HepG2 (cell line): ENCODE results near the gene PSMB10. TPM values are rescaled to one million over a fixed set of nuclear protein-coding genes. Genes with fewer than 3 reads are reported as not detected.

Experiments used
- AGO2 ChIP-seq: fragments of 200-400 bp; formaldehyde crosslinking; optimal IDR thresholded peaks from 2 replicates; pipeline ENCODE3; 2017; ENCODE audit warnings: mild to moderate bottlenecking, low read depth, low read length, moderate library complexity
- ATF7 ChIP-seq, 2 experiments: fragments of 450-650 bp in 1 of 2; sonication (generic) in 1 of 2; formaldehyde crosslinking in 1 of 2; IDR thresholded peaks; 2 replicates each; pipeline versions ENCODE4 v1.4.0 to v1.6.1; 2016 to 2020; ENCODE audit warnings: antibody characterized with exemption in 1 of 2, mild to moderate bottlenecking in 1 of 2, missing genetic modification reagents in 1 of 2
- BCL3 ChIP-seq: sonication (generic); formaldehyde crosslinking; IDR thresholded peaks from 2 replicates; pipeline ENCODE4 v1.5.1; 2020; ENCODE audit warnings: mild to moderate bottlenecking, missing genetic modification reagents, moderate library complexity
- EED ChIP-seq: sonication (generic); formaldehyde crosslinking; IDR thresholded peaks from 2 replicates; pipeline ENCODE4 v1.5.0; 2020; ENCODE audit warnings: mild to moderate bottlenecking, missing genetic modification reagents
- HDAC1 ChIP-seq: sonication (generic); formaldehyde crosslinking; IDR thresholded peaks from 2 replicates; pipeline ENCODE4 v1.5.1; 2020; ENCODE audit warnings: mild to moderate bottlenecking, missing genetic modification reagents
- HNF4G ChIP-seq, 2 experiments: sonication (generic) in 1 of 2; formaldehyde crosslinking in 1 of 2; IDR thresholded peaks; 2 replicates each; pipeline versions ENCODE4 v1.4.0 to v1.6.1; 2011 to 2020; ENCODE audit warnings: borderline replicate concordance in 2 of 2, low read depth in 2 of 2, mild to moderate bottlenecking in 2 of 2, low read length in 1 of 2, missing genetic modification reagents in 1 of 2, moderate library complexity in 1 of 2
- HNRNPL ChIP-seq: fragments of 200-400 bp; formaldehyde crosslinking; IDR thresholded peaks from 2 replicates; pipeline ENCODE4 v1.6.1; 2017; ENCODE audit warnings: mild to moderate bottlenecking, low read depth, low read length
- MAZ ChIP-seq, 2 experiments: sonication (generic) in 1 of 2; formaldehyde crosslinking in 1 of 2; IDR thresholded peaks; 2 replicates each; pipeline versions ENCODE4 v1.5.0 to v1.6.1; 2012 to 2020; ENCODE audit warnings: low read depth in 2 of 2, mild to moderate bottlenecking in 2 of 2, borderline replicate concordance in 1 of 2, improper control_type of control experiment in 1 of 2, low read length in 1 of 2, missing genetic modification reagents in 1 of 2, moderate library complexity in 1 of 2
- MTA1 ChIP-seq: sonication (generic); formaldehyde crosslinking; IDR thresholded peaks from 2 replicates; pipeline ENCODE4 v1.4.0; 2020; ENCODE audit warnings: missing genetic modification reagents, mild to moderate bottlenecking, borderline replicate concordance
- NFYC ChIP-seq: IDR thresholded peaks from 2 replicates; pipeline ENCODE4 v1.6.1; 2016; ENCODE audit warnings: missing genetic modification reagents, missing compliant biosample characterization
- PRPF4 ChIP-seq: fragments of 200-400 bp; formaldehyde crosslinking; IDR thresholded peaks from 2 replicates; pipeline ENCODE4 v1.6.1; 2016; ENCODE audit warnings: low read length, low read depth; ENCODE audit not compliant: poor library complexity, severe bottlenecking
- RFX3 ChIP-seq: IDR thresholded peaks from 2 replicates; pipeline ENCODE4 v1.6.1; 2016; ENCODE audit warnings: missing biosample characterization, missing genetic modification reagents
- SRF ChIP-seq: IDR thresholded peaks from 2 replicates; pipeline ENCODE4 v1.6.1; 2011; ENCODE audit warnings: mild to moderate bottlenecking, low read depth, low read length, moderate library complexity
- THAP7 ChIP-seq: sonication (generic); formaldehyde crosslinking; IDR thresholded peaks from 2 replicates; pipeline ENCODE4 v1.8.1; 2023; ENCODE audit warnings: mild to moderate bottlenecking, missing genetic modification reagents
- TMF1 ChIP-seq: sonication (generic); formaldehyde crosslinking; IDR thresholded peaks from 2 replicates; pipeline ENCODE4 v1.8.1; 2022; ENCODE audit warnings: low read depth, missing genetic modification reagents
- ZC3H13 ChIP-seq: sonication (generic); formaldehyde crosslinking; IDR thresholded peaks from 2 replicates; pipeline ENCODE4 v1.8.1; 2023; ENCODE audit warnings: mild to moderate bottlenecking, missing genetic modification reagents, moderate library complexity
- ZEB1 ChIP-seq: IDR thresholded peaks from 2 replicates; pipeline ENCODE4 v1.6.1; 2012; ENCODE audit warnings: mild to moderate bottlenecking, low read depth, inconsistent platforms; ENCODE audit not compliant: insufficient replicate concordance
- ZNF280B ChIP-seq: sonication (generic); formaldehyde crosslinking; IDR thresholded peaks from 2 replicates; pipeline ENCODE4 v1.5.0; 2020; ENCODE audit warnings: missing genetic modification reagents, mild to moderate bottlenecking, borderline replicate concordance
- ZNF350 ChIP-seq: sonication (generic); formaldehyde crosslinking; IDR thresholded peaks from 2 replicates; pipeline ENCODE4 v1.4.0; 2020; ENCODE audit warnings: mild to moderate bottlenecking, low read depth, missing genetic modification reagents, borderline replicate concordance
- ZNF598 ChIP-seq: sonication (generic); formaldehyde crosslinking; IDR thresholded peaks from 2 replicates; pipeline ENCODE4 v1.5.1; 2020; ENCODE audit warnings: mild to moderate bottlenecking, missing genetic modification reagents, borderline replicate concordance
- ZSCAN31 ChIP-seq: sonication (generic); formaldehyde crosslinking; IDR thresholded peaks from 2 replicates; pipeline ENCODE4 v1.5.0; 2020; ENCODE audit warnings: low read depth, mild to moderate bottlenecking, missing genetic modification reagents
- polyA plus RNA-seq, 8 experiments: library from polyadenylated mRNA; depleted of rRNA in 3 of 8; stranded (reverse) in 7 of 8; unstranded in 1 of 8; fragments of >200 nt; fragmentation: Illumina TruSeq in 4 of 8; extraction: Trizol in 4 of 8; gene quantifications; 2 replicates each; pipeline versions ENCODE4 v1.2.1 to v1.2.3, GENCODE V29; 2011 to 2016; ENCODE audit warnings: low read depth in 4 of 8, missing spikeins in 1 of 8, mixed read lengths in 1 of 8; ENCODE audit not compliant: insufficient read depth in 1 of 8
- total RNA-seq, 5 experiments: library from RNA; depleted of rRNA; stranded (reverse); fragments of >200 nt; fragmentation: Illumina TruSeq; extraction: Trizol; gene quantifications; 2 replicates each; pipeline ENCODE4 v1.2.3, GENCODE V29; 2016; ENCODE audit warnings: low read depth in 1 of 5
- TF ChIP-seq, protein P1 (sequence below): sonication (generic); formaldehyde crosslinking; IDR thresholded peaks from 2 replicates; pipeline ENCODE4 v1.4.0; 2020; ENCODE audit warnings: missing genetic modification reagents

PSMB10 gene
- total and polyA plus RNA-seq, 2 of the 13 experiments (the other 11 are each of a cell fraction or from before 2014, with no cell fraction given): 12.7 to 65.9 TPM

- no peak for TF ChIP-seq MAZ (IDR thresholded peaks at IDR 0.05; ENCODE audit: borderline replicate concordance, low read depth, low read length)
- TF ChIP-seq MAZ (CRISPR knock-in tag; IDR thresholded peaks at IDR 0.05; ENCODE audit: low read depth): 0 out of 2 replicates have a peak, but pooled peaks have one; percentile 24
- TF ChIP-seq AGO2: peak; percentile 97
- TF ChIP-seq BCL3 (CRISPR knock-in tag): peak; percentile 63; the same call in 1 of the 2 replicates
- TF ChIP-seq ATF7 (IDR thresholded peaks at IDR 0.05): no peak
- TF ChIP-seq ATF7 (CRISPR knock-in tag; IDR thresholded peaks at IDR 0.05): 0 out of 2 replicates have a peak, but pooled peaks have one; percentile 30
- 0 out of 2 replicates have a peak, but pooled peaks have one; percentile 48 for TF ChIP-seq TMF1 (CRISPR knock-in tag)
- no peak for TF ChIP-seq SRF
- TF ChIP-seq HNF4G (IDR thresholded peaks at IDR 0.05; ENCODE audit: borderline replicate concordance, low read depth, low read length): no peak
- 0 out of 2 replicates have a peak, but pooled peaks have one; percentile 34 for TF ChIP-seq HNF4G (CRISPR knock-in tag; IDR thresholded peaks at IDR 0.05; ENCODE audit: borderline replicate concordance, low read depth)
- TF ChIP-seq ZC3H13 (CRISPR knock-in tag): peak; percentile 98
- TF ChIP-seq ZNF598 (CRISPR knock-in tag): 0 out of 2 replicates have a peak, but pooled peaks have one; percentile 44
- peak; percentile 47; the same call in 1 of the 2 replicates for TF ChIP-seq ZSCAN31 (CRISPR knock-in tag)
- no peak for TF ChIP-seq NFYC (CRISPR knock-in tag)
- no peak for TF ChIP-seq HDAC1 (CRISPR knock-in tag)
- no peak for TF ChIP-seq RFX3 (CRISPR knock-in tag)
- no peak for TF ChIP-seq MTA1 (CRISPR knock-in tag)
- TF ChIP-seq HNRNPL: 0 out of 2 replicates have a peak, but pooled peaks have one; percentile 10
- TF ChIP-seq ZNF280B (CRISPR knock-in tag): 0 out of 2 replicates have a peak, but pooled peaks have one; percentile 69
- peak; percentile 72; the same call in 1 of the 2 replicates for TF ChIP-seq ZNF350
- TF ChIP-seq, protein P1, sequence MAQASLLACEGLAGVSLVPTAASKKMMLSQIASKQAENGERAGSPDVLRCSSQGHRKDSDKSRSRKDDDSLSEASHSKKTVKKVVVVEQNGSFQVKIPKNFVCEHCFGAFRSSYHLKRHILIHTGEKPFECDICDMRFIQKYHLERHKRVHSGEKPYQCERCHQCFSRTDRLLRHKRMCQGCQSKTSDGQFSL (CRISPR knock-in tag): peak; percentile 85
- no peak for TF ChIP-seq PRPF4
- 0 out of 2 replicates have a peak, but pooled peaks have one; percentile 15 for TF ChIP-seq EED (CRISPR knock-in tag)
- 0 out of 2 replicates have a peak, but pooled peaks have one; percentile 28 for TF ChIP-seq THAP7
- TF ChIP-seq ZEB1: no peak
Observed at GRCh38 chr16:67939507-67940445, 3.1 kb upstream of the PSMB10 start (continued).
